ENCODE results near the gene ANGEL2. TPM values are rescaled to one million over a fixed set of nuclear protein-coding genes. Genes with fewer than 3 reads are reported as not detected.

ANGEL2 gene, protein sequence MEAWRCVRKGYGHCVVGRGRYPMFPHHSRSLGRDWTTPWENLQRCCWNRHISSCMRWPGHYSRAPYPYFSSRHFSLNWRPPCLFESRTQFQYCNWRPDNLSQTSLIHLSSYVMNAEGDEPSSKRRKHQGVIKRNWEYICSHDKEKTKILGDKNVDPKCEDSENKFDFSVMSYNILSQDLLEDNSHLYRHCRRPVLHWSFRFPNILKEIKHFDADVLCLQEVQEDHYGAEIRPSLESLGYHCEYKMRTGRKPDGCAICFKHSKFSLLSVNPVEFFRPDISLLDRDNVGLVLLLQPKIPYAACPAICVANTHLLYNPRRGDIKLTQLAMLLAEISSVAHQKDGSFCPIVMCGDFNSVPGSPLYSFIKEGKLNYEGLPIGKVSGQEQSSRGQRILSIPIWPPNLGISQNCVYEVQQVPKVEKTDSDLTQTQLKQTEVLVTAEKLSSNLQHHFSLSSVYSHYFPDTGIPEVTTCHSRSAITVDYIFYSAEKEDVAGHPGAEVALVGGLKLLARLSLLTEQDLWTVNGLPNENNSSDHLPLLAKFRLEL
- 14.6 to 18.9 TPM (median 16.9 TPM) in 5 replicates for total RNA-seq (2022; extraction: Qiagen RNA extraction; ENCODE audit: low read depth)

GRCh38 chr1:213015099-213016050 lies at the start of gene ANGEL2:
Gene ANGEL2, minus strand, starts transcription at chr1:213015867. Its CDS starts 196 bp downstream, at chr1:213015671.

DNA sequence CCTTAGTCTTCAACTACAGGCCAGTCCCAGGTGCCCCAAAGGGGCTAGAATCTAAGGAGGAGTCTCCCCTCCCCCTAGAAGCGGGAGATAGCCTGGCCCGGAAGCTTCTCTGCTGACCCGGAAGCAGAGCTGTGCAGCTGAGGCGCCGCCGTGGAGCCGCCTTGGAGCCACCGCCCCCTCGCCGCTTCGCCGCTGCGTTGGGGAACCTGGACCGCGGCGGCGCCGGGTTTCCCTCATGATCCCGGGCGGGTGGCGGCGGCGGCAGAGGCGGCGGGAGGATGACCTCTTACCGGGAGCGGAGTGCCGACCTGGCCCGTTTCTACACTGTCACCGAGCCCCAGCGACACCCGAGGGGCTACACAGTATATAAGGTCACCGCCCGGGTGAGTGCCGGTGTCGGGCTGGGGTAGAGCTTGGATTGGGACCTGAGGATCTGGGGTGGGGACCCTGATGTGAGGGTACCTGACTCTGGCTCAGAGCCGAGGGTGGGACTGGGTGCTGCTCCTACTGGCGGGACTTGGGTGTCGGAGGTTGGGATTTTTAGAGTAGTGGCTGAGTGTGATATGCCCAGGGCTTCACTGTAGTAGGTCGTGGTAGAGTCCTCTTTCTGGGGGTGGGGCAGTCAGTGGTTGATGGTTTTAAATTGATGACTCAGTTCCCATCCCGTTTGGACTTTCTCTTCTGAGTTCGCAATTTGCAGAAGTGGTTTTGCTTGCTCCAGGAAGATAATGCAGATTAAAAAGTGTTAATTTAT lies 35.6 kb upstream of the ANGEL2 start, which contains the start of gene RPS6KC1:
RPS6KC1 (plus strand) TSS at position 115 of the 754 bp plus-strand sequence; CDS start at position 279, 164 bp downstream.

GRCh38 chr1:212950243-212951125 lies 65.2 kb downstream of the ANGEL2 start, which contains the start of gene VASH2:
Gene VASH2, plus strand, starts transcription at chr1:212950541. Its CDS starts 1,002 bp downstream, at chr1:212951543.

Other genes starting within 250 kb of the ANGEL2 start
- 28.4 to 38.4 TPM (median 31.5 TPM) in 5 replicates for gene NSL1, start 224.1 kb downstream of the ANGEL2 start, total RNA-seq (2022; extraction: Qiagen RNA extraction; ENCODE audit: low read depth)
- 13.6 to 15.7 TPM (median 14.4 TPM) in 5 replicates for gene TATDN3, start 224.0 kb downstream of the ANGEL2 start, total RNA-seq (2022; extraction: Qiagen RNA extraction; ENCODE audit: low read depth)
- not detected in 5 replicates for gene SPATA45, start 168.2 kb downstream of the ANGEL2 start, total RNA-seq (2022; extraction: Qiagen RNA extraction; ENCODE audit: low read depth)
- gene FLVCR1, start 157.6 kb downstream of the ANGEL2 start, total RNA-seq (2022; extraction: Qiagen RNA extraction; ENCODE audit: low read depth): 12.8 to 20.5 TPM (median 18.5 TPM) in 5 replicates
- 2.6 to 4.7 TPM (median 3.6 TPM) in 5 replicates for gene VASH2, start 65.3 kb downstream of the ANGEL2 start, total RNA-seq (2022; extraction: Qiagen RNA extraction; ENCODE audit: low read depth)
- gene RPS6KC1, start 35.4 kb upstream of the ANGEL2 start, total RNA-seq (2022; extraction: Qiagen RNA extraction; ENCODE audit: low read depth): 9.2 to 11.8 TPM (median 10.9 TPM) in 5 replicates

Measured in A549 treated with GW870086 at 1 μM for 4 hours (cell line).